Stimulated activated CD4-positive, alpha-beta T cell treated with anti-CD3 and anti-CD28 coated beads, Interleukin-4, amount 100 ng/mL, for 4 hours (primary cell): Measurements from ENCODE around the gene GRK3.

Experiments
- DNase-seq, 2 experiments: peaks; one replicate each; pipeline ENCODE4 v3.0.0-alpha.2; 2020

Gene GRK3

GRCh38 chr22:25741692-25742626 is 177.5 kb downstream of the GRK3 start, which contains the start of gene MYO18B:
Gene MYO18B (plus strand): TSS chr22:25742188. CDS start chr22:25761093, 18,905 bp downstream.
- no peak for DNase-seq

- DNase-seq, result no peak
Measured at GRCh38 chr22:25742918-25743708, 178.6 kb downstream of the GRK3 start.

- DNase-seq, result no peak
Measured at GRCh38 chr22:25744694-25745093, 180.2 kb downstream of the GRK3 start.

DNA sequence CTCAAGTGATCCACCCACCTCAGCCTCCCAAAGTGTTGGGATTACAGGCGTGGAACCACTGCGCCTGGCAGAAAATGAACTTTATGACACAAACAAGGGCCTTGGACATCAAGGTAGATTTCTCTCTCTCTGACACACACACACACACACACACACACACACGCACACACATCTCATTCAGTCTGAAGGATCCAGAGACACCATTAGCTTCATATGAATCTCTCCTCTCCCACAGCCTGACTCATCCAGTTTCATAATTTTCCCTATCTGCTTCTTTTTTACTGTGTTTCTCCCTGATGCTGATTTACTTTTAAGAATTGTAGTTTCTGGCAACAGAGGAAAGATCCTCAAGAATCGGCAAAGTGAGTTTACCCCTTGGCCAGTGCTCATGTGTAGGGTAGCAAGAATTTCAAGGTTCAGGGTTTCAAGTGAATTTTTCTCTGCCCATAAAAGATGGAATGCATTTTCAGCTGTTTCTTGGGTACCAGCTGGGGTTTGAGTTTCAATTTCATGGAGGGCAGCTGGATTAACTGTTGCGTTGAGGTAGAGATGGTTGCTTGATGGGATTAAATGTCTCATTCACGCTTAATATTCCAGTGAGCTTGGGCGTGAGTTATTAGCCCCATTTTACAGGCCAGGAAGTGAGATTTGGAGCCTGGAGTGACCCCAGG is 181.0 kb downstream of the GRK3 start:
- DNase-seq, result no peak

DNA sequence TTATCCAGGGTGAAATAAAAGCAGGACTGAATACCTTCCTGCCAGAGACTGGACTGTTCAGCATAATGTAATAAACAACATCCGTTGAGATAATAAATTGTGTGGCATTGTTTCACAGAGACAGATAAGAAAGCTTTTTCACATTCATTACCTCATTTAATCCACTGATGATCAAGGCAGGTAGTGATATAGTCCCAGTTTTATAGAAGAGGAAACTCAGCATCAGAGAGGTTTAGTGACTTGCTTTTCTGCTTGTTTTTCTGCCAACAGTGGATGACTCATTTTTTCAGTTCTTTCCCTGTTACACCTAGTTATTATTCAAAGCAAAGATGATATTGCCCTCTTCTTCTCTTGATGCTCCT is 181.5 kb downstream of the GRK3 start:
- DNase-seq, result no peak

DNA sequence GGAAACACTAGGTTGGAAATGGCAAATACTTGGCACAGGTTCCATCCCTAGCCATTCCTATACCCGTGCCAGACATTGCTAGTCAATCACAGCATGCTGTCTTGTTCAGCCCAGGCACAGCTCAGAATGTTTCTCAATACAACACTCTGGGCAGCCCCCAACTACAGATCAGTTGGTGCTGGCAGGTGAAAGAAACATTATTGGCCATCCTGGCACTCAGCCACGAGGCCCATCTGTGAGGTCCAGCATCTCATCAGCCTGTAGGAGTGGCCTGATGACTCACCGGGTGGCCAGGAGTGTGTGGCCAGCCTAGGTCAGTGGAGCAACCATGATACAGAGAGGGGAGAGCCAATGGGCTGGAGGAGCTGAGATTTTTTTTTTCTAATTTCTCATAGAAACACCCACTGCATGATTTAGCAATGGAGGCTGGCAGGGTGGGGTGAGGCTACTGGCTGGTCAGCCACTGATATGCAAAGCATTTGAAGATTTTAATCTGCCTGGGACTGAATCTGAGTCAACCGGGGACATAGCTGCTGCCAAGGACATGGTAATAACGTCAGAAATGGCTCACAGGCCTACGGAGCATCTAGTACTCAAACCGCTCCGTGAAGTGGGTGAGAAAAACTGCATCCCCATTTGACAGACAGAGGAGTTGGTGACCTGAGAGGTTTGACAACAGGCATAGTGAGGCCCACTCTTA is 182.9 kb downstream of the GRK3 start:
- DNase-seq, result no peak

DNA sequence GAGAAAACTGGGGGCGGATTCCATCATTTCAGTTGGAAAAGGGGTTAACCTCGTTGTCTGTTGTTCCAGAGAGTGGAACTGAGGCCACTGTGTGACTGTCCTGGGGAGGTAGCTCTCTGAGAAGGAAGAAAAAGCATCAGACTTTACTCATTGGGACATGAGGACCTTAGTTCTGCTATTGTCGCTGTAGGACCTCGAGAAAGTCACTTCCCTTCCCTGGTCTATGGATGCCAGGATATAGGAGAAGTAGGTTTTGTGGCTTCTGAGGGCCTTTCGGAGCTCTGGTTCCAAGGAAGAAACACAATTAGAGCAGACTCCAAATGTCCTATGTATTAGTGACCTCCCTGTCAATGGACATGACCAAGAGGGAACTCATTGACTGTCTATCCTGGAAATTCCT is 183.7 kb downstream of the GRK3 start:
- DNase-seq, result no peak

DNA sequence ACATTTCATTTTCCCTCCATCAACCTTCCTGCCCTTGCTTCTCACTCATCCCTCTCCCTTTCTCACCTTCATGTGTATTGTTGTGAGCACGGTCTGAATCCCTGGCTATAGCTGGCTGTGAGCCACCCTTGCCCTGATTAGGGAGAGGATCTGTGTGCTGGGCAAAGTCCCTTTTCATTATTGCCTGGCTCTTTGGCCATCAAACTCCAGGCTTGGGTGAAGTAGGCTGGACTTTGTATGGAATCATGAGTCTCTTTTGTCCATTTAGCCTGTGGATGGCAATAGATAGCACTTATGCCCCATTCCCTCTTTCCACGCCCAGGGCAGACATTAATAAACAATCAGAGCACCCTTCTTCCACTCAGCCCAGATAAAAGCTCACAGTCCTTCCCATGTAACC is 184.2 kb downstream of the GRK3 start:
- no peak for DNase-seq

- DNase-seq, result no peak
Measured at GRCh38 chr22:25749420-25750169, 185.1 kb downstream of the GRK3 start.

GRCh38 chr22:25750569-25751173 is 186.2 kb downstream of the GRK3 start:
- DNase-seq, result no peak

GRCh38 chr22:25751174-25751581 is 186.7 kb downstream of the GRK3 start:
- no peak for DNase-seq

- no peak for DNase-seq
Measured at GRCh38 chr22:25752615-25753214, 188.2 kb downstream of the GRK3 start.

DNA sequence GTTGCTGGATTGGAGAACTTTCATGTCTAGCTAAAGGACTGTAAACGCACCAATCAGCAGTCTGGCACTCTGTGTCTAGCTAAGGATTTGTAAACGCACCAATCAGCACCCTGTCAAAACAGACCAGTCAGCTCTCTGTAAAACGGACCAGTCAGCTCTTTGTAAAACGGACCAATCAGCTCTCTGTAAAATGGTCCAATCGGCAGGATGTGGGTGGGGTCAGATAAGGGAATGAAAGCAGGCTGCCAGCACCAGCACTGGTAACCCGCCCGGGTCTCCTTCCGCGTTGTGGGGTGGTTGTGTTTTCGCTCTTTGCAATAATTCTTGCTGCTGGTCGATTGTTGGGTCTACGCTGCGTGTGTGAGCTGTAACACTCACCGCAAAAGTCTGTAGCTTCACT is 188.8 kb downstream of the GRK3 start:
- no peak for DNase-seq

DNA sequence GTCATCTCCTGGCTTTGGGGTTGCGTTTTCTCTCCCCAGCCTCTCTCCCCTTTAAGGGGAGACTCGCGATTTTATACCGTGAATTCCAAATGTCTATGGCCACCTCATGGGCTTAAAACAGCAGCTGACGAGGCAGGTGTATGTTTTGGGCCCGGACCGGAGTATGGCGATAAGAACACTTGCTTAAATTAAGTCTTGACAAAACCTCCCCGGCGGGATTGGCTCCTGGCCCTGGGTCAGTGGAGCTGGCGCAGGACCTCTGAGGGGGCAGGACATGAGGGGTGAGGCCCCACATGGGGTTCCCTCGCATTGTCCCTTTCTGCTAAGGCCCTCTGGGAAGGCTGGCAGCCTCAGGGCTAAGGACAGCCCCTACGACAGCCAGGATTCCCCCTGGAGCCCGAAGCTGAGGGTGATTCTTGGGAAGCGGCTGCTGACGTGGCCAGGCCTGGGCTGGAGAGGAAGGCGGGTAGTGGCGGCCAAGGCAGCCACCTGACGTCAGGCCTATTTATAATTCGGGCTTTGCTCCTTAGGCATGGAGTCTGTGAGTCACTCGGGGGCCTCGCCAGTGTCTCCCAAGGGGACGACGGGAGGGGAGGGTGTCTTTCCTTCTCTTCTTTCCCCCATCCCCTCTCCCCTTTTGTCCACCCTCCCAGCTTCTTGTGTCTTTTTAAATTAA is 190.2 kb downstream of the GRK3 start:
- DNase-seq, result no peak

DNA sequence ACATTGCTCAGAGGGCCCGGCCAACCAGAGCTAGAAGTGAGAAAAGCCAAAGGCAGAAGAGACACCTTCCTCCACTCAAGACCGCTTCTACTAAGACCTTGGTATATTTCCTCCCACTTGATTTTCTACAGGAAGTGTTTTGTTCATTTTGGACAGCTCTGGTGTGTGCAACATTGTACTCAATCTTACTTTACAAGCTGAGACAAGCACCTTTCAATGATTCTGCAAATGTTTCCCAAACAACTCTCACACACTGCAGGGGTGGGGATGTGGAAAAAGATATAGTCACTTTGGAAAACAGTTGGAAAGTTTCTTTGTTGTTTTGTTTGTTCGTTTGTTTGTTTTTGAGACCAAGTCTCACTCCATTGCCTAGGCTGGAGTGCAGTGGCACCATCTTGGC is 193.2 kb downstream of the GRK3 start:
- no peak for DNase-seq

DNA sequence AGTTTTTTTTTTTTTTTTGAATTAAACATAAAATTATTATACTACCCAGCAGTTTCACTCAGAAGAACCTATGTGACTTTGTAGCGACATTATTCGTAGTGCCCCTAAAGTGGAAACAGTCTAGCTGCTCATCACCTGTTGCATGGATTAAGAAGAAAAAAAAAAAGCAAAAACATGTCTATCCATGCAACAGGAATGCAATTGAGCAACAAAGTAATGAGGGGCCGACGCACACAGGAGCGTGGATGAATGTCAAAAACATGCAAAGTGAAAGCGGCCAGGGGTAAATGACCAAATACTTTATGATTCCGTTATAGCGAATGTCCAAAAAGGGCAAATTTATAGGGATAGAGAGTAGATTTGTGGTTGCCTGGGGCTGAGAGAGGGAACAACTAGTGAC is 193.8 kb downstream of the GRK3 start:
- no peak for DNase-seq

GRCh38 chr22:25759825-25760231 is 195.4 kb downstream of the GRK3 start:
- no peak for DNase-seq

DNA sequence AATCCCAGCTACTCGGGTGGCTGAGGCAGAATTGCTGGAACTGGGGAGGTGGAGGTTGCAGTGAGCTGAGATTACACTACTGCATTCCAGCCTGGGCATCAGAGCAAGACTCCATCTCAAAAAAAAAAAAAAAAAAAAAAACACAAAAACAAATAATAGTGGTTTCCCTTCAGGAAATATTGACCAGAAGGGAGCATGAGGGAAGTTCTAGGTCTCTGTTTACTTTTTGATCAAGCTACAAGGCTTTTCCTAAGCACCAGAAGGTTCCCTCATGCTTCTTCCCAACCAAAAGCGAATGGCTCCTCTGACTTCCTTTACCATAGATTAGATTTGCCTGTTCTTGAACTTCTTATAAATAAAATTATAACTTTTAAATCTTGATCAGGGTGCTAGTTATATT is 195.8 kb downstream of the GRK3 start:
- DNase-seq, result no peak

DNA sequence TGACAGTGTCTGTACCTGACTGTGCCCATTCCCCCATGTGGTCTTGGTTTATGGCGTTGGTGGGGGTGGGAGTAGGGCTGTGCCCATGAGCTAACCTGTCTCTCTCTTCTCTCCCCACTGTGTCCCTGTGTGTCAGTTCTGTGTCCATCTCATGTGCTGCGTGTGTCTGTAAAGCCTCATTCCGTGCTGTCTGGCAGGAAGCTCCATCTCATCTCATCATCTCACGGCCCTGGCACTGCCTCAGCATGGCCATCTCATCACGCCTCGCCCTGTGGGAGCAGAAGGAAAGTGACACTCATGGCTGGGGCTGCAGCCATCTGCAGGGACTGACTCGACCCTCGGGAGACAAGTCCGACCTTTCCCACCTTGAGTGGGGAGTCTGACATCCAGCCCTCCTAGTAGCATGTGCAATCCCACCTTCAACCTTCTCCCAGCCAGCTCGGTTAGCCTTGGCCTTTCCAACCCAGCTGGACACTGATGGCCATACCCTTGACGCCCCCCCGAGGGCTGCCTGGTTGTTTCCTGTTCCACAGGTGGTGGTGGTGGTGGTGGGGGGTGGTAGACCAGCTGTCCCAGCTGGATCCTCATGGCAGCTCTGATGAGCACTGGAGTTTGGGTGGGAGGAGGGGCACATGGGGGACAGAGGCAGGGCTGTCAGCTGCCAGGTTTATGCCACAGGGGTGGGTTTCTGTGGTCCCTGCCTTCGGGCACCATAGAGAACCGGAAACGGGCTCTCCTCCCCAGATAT is 196.5 kb downstream of the GRK3 start:
- no peak for DNase-seq

DNA sequence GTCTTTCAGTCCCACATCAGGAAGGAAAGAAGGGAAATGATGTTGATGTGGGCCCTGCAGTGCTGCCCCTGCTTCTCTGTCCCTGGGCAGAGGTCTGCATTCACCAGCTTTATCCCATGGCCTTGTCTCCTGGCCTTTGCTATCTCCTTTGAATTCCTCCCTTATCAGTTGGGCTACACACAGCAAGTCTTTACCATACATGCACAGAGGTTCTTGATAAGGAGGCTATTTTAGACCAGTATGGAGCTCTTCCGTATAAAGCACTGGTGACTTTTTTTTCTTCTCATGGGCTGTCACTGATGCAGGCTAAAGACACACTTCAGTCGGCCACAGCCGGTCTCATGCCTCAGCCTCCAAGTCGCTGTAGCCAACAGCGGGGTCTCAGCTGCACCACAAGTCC is 197.7 kb downstream of the GRK3 start:
- DNase-seq, result no peak
